Chondrocyte (in vitro differentiated cells): ENCODE measurements around the gene GREM1. TPM values are rescaled to one million over a fixed set of nuclear protein-coding genes. Genes with fewer than 3 reads are reported as not detected.

ENCODE experiments used
- DNase-seq: peaks from one replicate; pipeline ENCODE4 v3.0.0; 2021; ENCODE audit warnings: mixed read lengths, low spot score
- H3K27ac Mint-ChIP-seq: one replicate; pipeline ENCODE4 v1.8.0; 2021; ENCODE audit warnings: mild to moderate bottlenecking, moderate library complexity, mixed read lengths; ENCODE audit not compliant: unreplicated experiment
- H3K27me3 Mint-ChIP-seq: 2 replicates; pipeline ENCODE4 v1.8.0; 2021; ENCODE audit warnings: low read depth, mixed read lengths
- H3K36me3 Mint-ChIP-seq: 2 replicates; pipeline ENCODE4 v1.8.0; 2021; ENCODE audit warnings: low read depth, mixed read lengths
- H3K4me1 Mint-ChIP-seq: 2 replicates; pipeline ENCODE4 v1.8.0; 2021; ENCODE audit warnings: low read depth, mild to moderate bottlenecking, mixed read lengths
- H3K4me3 Mint-ChIP-seq: one replicate; pipeline ENCODE4 v1.8.0; 2021; ENCODE audit warnings: mild to moderate bottlenecking, moderate library complexity, mixed read lengths; ENCODE audit not compliant: unreplicated experiment
- H3K9me3 Mint-ChIP-seq: 2 replicates; pipeline ENCODE4 v1.8.0; 2021; ENCODE audit warnings: low read depth, mixed read lengths
- total RNA-seq: library from RNA; stranded (reverse); gene quantifications from 3 replicates; pipeline ENCODE4 v1.2.1, GENCODE V29; 2021
- TF ChIP-seq, protein P1 (sequence below): fragments of 200-600 bp; sonication (generic); IDR thresholded peaks from 2 replicates; pipeline ENCODE4 v1.5.0; 2021; ENCODE audit warnings: antibody characterized with exemption, mild to moderate bottlenecking, moderate library complexity

GREM1 gene
- total RNA-seq, 1 donor from 2014 or later: 142 TPM

GRCh38 chr15:32671339-32672325, 46.2 kb upstream of the GREM1 start:
- H3K9me3 Mint-ChIP-seq: no peaks in the 10 kb centered on the region
- H3K27ac Mint-ChIP-seq: no peak overlapping the region
- no peaks in the 10 kb centered on the region for H3K27me3 Mint-ChIP-seq
- H3K4me1 Mint-ChIP-seq: peaks cover 31% of the 10 kb centered on the region
- TF ChIP-seq, protein P1, sequence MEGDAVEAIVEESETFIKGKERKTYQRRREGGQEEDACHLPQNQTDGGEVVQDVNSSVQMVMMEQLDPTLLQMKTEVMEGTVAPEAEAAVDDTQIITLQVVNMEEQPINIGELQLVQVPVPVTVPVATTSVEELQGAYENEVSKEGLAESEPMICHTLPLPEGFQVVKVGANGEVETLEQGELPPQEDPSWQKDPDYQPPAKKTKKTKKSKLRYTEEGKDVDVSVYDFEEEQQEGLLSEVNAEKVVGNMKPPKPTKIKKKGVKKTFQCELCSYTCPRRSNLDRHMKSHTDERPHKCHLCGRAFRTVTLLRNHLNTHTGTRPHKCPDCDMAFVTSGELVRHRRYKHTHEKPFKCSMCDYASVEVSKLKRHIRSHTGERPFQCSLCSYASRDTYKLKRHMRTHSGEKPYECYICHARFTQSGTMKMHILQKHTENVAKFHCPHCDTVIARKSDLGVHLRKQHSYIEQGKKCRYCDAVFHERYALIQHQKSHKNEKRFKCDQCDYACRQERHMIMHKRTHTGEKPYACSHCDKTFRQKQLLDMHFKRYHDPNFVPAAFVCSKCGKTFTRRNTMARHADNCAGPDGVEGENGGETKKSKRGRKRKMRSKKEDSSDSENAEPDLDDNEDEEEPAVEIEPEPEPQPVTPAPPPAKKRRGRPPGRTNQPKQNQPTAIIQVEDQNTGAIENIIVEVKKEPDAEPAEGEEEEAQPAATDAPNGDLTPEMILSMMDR: no peak
- no peak for DNase-seq
- no peak overlapping the region for H3K4me3 Mint-ChIP-seq
- H3K36me3 Mint-ChIP-seq: no peaks in the 10 kb centered on the region

GRCh38 chr15:32674681-32675080, 43.1 kb upstream of the GREM1 start:
- TF ChIP-seq, protein P1: no peak
- Mint-ChIP-seq H3K4me1 (peaks cover 41% of the 10 kb centered on the region), H3K4me3 (no peak overlapping the region), H3K27me3 (no peaks in the 10 kb centered on the region), H3K9me3 (no peaks in the 10 kb centered on the region), H3K27ac (no peak overlapping the region), H3K36me3 (no peaks in the 10 kb centered on the region)
- no peak for DNase-seq

GRCh38 chr15:32675466-32675865, 42.3 kb upstream of the GREM1 start:
- no peaks in the 10 kb centered on the region for H3K27me3 Mint-ChIP-seq

DNA sequence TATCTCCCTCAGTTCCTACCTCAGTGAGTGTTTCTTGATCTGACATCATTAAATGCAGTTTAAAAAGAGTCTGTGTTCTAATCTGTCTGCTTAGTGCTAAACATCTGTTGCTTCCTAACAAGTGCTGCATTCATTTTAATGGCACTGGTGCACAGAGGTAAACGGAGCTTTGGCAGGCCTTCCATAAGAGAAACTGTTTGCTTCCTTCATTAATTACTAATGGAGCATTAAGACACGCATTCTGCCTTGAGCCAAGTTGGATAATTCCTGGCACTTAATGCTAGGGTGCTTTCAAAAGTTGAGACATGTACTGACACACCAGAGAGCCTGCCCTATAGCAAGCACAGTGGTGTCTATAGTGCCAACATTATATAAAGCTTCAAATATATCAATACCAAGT, 41.6 kb upstream of the GREM1 start:
- Mint-ChIP-seq H3K36me3 (no peaks in the 10 kb centered on the region), H3K9me3 (no peaks in the 10 kb centered on the region), H3K4me1 (peaks cover 29% of the 10 kb centered on the region), H3K27me3 (no peaks in the 10 kb centered on the region), H3K27ac (no peak overlapping the region), H3K4me3 (no peak overlapping the region)
- DNase-seq: no peak
- TF ChIP-seq, protein P1: no peak

More at GRCh38 chr15:32675466-32675865, 42.3 kb upstream of the GREM1 start:
- Mint-ChIP-seq H3K27ac (no peak overlapping the region), H3K9me3 (no peaks in the 10 kb centered on the region), H3K36me3 (no peaks in the 10 kb centered on the region), H3K4me3 (no peak overlapping the region), H3K4me1 (peaks cover 33% of the 10 kb centered on the region)
- TF ChIP-seq, protein P1: no peak
- no peak for DNase-seq

DNA sequence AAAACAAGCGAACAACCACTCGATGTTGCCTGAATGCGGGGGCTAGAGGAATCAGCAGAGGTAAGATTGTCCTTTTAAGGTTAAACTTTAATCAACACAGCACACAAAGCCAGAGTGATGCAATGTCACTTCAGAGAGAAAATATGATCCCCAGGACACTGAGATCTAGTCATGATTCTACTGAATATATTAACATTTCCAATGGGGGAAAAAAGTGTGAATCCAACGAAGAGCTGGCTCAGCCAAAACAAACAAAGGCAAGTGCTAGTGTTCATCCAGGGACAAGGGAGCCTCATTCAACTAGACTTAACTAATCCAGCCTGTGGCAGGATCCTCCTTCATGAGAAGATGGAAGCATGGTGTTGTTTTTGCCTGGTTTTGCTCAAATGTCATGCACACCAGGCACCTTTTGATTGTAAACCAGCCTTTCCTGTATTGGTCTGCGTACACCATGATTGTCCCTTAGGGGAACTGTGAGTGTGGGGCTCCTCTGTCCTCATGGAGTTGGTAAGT, 40.5 kb upstream of the GREM1 start:
- H3K9me3 Mint-ChIP-seq: no peaks in the 10 kb centered on the region
- H3K27me3 Mint-ChIP-seq: no peaks in the 10 kb centered on the region
- peak overlapping the region; percentile 68 for H3K27ac Mint-ChIP-seq
- peaks cover 31% of the 10 kb centered on the region for H3K4me1 Mint-ChIP-seq
- H3K4me3 Mint-ChIP-seq: no peak overlapping the region
- no peaks in the 10 kb centered on the region for H3K36me3 Mint-ChIP-seq
- TF ChIP-seq, protein P1: no peak
- no peak for DNase-seq
